Liver (tissue), 3 donors: ENCODE measurements around the gene CCDC12.

Experiments
- CTCF ChIP-seq: fragments of 150-350 bp; IDR thresholded peaks from 2 replicates; pipeline ENCODE4 v1.5.1; 2017; ENCODE audit warnings: improper control_type of control experiment, low read depth, low read length; ENCODE audit not compliant: missing input control
- GABPA ChIP-seq, 2 donors: IDR thresholded peaks in 1 of 2; conservative IDR thresholded peaks in 1 of 2; 2 replicates each; pipeline ENCODE4 v1.6.1; 2016; ENCODE audit warnings: antibody characterized with exemption in 2 of 2, mild to moderate bottlenecking in 1 of 2, moderate library complexity in 1 of 2
- MAX ChIP-seq: IDR thresholded peaks from 2 replicates; pipeline ENCODE4 v1.6.1; 2016; ENCODE audit warnings: antibody characterized with exemption
- NR2F2 ChIP-seq: IDR thresholded peaks from 2 replicates; pipeline ENCODE4 v1.6.1; 2016; ENCODE audit warnings: antibody characterized with exemption
- RAD21 ChIP-seq, 2 donors: IDR thresholded peaks; 2 replicates each; pipeline ENCODE4 v1.6.1; 2016; ENCODE audit warnings: antibody characterized with exemption in 2 of 2, mild to moderate bottlenecking in 2 of 2
- REST ChIP-seq: IDR thresholded peaks from 2 replicates; pipeline ENCODE4 v1.6.1; 2016; ENCODE audit warnings: antibody characterized with exemption, mild to moderate bottlenecking
- TAF1 ChIP-seq: conservative IDR thresholded peaks from 2 replicates; pipeline ENCODE4 v1.6.1; 2016; ENCODE audit warnings: antibody characterized with exemption, mild to moderate bottlenecking
- YY1 ChIP-seq: IDR thresholded peaks from 2 replicates; pipeline ENCODE4 v1.6.1; 2016; ENCODE audit warnings: antibody characterized with exemption, mild to moderate bottlenecking
- donor health status: healthy.
- donor health status: healthy.

GRCh38 chr3:47007482-47008233 lies 31.1 kb upstream of the CCDC12 start:
- TF ChIP-seq CTCF (no peak), NR2F2 (no peak), TAF1 (no peak), RAD21 (IDR thresholded peaks at IDR 0.05) (no peak), MAX (no peak), YY1 (no peak), GABPA (IDR thresholded peaks at IDR 0.05 in 1 of 2, conservative IDR thresholded peaks at IDR 0.05 in 1 of 2) (no peak), REST (no peak)
